Gastroesophageal sphincter (tissue), 3 donors: ENCODE results near the gene VSNL1.

Experiments
- CTCF ChIP-seq, 4 experiments: fragments of 200-600 bp in 2 of 4; fragments of 450-650 bp in 2 of 4; sonication (generic) in 1 of 4; IDR thresholded peaks; one replicate each; pipeline ENCODE4 v1.5.1; 2017 to 2019; ENCODE audit warnings: antibody characterized with exemption in 4 of 4, mild to moderate bottlenecking in 2 of 4, moderate library complexity in 2 of 4
- EP300 ChIP-seq: sonication (generic); formaldehyde crosslinking; IDR thresholded peaks from one replicate; pipeline ENCODE4 v1.6.1; 2017; ENCODE audit warnings: antibody characterized with exemption, mild to moderate bottlenecking
- POLR2A ChIP-seq, 2 donors: fragments of 450-650 bp; IDR thresholded peaks; one replicate each; pipeline ENCODE4 v1.6.1; 2017; ENCODE audit warnings: antibody characterized with exemption in 2 of 2, mild to moderate bottlenecking in 2 of 2, moderate library complexity in 1 of 2
- POLR2AphosphoS5 ChIP-seq: sonication (generic); formaldehyde crosslinking; IDR thresholded peaks from one replicate; pipeline ENCODE4 v1.6.1; 2017; ENCODE audit warnings: antibody characterized with exemption

- TF ChIP-seq POLR2AphosphoS5 (peak; percentile 62), CTCF (IDR thresholded peaks at IDR 0.05) (no peak), POLR2A (IDR thresholded peaks at IDR 0.05) (no peak), EP300 (no peak)
Measured at GRCh38 chr2:17538844-17539554, 1.5 kb upstream of the VSNL1 start.
